ENCODE measurements around the gene SULF2.

- no peak for TF ChIP-seq ZKSCAN5 (CRISPR knock-in tag; IDR thresholded peaks at IDR 0.05)
- TF ChIP-seq ZC3H4 (CRISPR knock-in tag; IDR thresholded peaks at IDR 0.05; ENCODE audit: borderline replicate concordance), result no peak
- no peak for TF ChIP-seq CHD2 (IDR thresholded peaks at IDR 0.05; ENCODE audit: low read depth, low read length)
- no peak for TF ChIP-seq POLR2A (IDR thresholded peaks at IDR 0.05; ENCODE audit: insufficient read depth in 1 of 2, low read depth in 2 of 2, low read length in 2 of 2)
- TF ChIP-seq IKZF1 (IDR thresholded peaks at IDR 0.05), result no peak
These were observed 10.1 kb upstream of the SULF2 start for GRCh38 chr20:47795214-47795907.

Data from HepG2 (cell line).